ENCODE data around the gene CEACAM4.
"Not testable (repeated sequence)": the region's sequence is repeated elsewhere in the genome, so short reads cannot be mapped to it uniquely, and the experiment has no call there.

Gene CEACAM4

DNA sequence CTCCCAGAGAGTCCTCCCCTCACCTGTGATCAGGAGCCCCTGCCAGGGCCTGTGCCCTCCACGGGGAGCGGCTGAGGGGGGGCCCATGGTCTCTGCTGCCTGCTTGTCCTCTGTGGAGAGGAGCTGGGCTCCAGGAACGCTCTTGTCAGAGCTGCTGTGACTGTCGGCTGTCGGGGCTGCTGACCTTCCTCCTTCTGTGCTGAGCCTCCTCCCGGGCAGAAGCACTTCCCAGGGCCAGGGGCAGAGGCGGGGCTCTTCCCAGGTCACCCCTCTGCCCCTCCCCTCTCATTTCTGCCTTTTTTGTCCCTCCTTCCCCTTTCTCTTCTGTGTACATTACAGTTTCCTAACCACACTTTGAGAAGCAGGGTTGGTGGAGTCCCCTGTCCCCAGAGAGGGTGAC lies at the start of gene CEACAM4:
TSS of gene CEACAM4 (minus strand) at position 198 of the 400 bp plus-strand sequence. CDS start at position 87, 111 bp downstream.
- no peak for DNase-seq (ENCODE audit: low read depth)

DNA sequence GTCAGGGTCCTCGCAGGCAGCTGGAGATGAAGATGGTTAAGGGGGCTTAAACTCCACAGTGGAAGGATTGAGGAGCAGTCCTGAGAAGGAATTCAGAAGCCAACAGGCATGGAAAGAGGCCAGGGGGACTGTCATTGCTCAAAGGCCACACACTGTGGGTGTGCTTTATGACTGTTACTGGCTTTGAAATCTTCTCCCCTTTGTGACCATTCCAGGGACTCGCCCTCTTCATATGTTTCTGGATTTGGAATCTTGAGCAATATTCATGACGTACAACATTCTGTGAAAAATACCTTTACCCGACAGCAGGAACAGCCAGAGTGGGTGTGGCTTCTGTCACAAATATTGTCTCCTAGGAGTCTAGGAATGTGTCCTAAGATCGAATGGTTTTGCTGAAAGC lies 44.6 kb upstream of the CEACAM4 start:
- no peak for DNase-seq (ENCODE audit: low read depth)

DNA sequence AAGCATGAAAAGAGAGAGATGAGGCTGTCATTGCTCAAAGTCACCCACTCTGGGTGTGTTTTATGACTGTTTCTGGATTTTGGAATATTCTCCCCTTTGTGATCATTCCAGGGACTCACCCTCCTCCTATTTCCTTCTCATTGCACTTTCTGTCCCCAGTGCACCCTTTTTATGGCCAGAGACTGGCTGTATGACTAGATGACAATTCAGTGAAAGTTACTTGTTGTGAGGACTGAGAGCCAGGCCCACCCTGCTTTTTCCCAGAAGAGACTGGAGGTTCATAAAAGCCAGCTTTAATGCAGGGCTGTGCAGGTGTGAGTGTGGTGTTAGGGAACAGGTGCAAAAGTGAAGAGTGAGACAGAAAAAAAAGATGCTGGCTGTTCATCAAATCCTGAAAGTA lies 43.9 kb upstream of the CEACAM4 start:
- no peak for DNase-seq (ENCODE audit: low read depth)

DNA sequence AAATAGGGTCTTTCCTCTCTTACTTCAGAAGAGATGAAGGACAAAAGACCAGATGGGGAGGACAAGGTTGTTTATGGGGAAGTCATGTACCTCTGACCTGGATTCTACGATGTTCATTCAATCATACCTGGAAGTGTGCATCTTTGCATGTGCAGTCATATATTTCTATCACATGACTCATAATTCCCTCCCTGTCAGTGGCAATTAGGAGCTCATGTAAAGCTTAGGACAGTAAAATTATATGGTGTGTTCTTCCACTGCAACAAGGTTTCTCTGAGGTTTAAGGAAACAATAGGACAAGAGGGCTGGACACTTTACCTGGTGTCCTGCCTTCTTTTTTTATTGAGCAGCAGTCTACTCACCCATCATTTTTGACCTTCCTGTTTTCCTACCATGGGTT lies 41.4 kb upstream of the CEACAM4 start:
- DNase-seq (ENCODE audit: low read depth) = no peak

DNA sequence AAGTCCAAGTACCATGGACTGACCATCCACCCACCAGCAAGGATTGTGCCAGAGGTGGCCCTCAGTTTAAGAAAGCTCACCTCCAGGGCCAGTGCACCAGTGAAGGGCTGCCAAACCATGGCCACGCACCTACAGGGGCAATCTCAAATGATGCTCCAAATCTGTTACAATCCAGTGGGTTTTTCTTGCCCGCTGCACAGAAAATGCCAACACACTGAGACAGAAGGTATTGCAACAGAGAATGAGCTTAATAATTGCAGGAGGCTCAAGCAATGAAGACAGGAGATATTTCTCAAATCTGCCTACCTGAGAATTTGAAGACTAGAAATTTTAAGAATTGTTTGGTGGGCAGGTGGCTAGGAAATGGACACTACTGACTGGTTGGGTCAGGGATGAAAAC lies 39.2 kb upstream of the CEACAM4 start:
- no peak for DNase-seq (ENCODE audit: low read depth)

DNA sequence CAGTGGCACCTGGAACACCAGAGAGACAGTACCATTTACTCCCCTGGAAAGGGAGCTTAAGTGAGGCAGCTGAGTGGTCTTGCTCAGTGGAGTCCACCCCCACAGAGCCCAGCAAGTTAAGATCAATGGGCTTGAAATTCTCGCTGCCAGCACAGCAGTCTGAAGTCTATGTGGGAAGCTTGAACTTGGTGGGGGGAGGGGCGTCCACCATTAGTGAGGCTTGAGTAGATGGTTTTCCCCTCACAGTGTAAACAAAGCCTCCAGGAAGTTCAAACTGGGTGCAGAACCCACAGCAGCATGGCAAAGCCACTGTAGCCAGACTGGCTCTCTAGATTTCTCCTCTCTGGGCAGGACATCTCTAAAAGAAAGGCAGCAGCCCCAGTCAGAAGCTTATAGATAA lies 30.3 kb upstream of the CEACAM4 start:
- DNase-seq (ENCODE audit: low read depth) = no peak

DNA sequence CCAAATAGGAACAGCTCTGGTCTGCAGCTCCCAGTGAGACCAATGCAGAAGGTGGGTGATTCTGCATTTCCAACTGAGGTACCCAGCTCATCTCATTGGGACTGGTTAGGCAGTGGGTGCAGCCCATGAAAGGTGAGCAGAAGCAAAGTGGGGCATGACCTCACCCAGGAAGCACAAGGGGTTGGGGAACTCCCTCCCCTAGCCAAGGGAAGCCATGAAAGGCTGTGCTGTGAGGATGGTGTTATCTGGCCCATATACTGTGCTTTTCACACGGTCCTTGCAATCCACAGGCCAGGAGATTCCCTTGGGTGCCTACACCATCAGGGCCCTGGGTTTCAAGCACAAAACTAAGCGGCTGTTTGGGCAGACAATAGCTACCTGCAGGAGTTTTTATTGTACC lies 29.9 kb upstream of the CEACAM4 start:
- not testable (repeated sequence) for DNase-seq (ENCODE audit: low read depth)

DNA sequence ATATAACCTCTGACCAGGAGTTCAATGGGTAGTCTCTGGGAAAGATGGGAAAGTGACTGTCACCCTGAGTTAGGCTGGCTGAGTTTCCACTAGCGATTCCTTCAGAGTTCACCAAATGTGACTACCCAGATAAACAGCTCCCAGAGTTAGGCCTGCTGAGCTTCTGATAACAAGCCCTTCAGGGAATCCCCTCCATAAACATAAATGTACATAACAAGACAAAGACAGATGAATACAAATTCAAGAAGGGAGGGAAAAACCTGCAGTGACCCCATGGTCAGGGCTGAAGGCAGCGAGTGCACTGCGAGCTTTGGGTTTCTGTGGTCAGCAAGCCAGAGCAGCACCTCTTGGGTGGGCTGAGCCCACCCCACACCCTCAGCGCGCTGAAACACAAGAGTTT lies 25.4 kb upstream of the CEACAM4 start:
- DNase-seq (ENCODE audit: low read depth) = no peak

DNA sequence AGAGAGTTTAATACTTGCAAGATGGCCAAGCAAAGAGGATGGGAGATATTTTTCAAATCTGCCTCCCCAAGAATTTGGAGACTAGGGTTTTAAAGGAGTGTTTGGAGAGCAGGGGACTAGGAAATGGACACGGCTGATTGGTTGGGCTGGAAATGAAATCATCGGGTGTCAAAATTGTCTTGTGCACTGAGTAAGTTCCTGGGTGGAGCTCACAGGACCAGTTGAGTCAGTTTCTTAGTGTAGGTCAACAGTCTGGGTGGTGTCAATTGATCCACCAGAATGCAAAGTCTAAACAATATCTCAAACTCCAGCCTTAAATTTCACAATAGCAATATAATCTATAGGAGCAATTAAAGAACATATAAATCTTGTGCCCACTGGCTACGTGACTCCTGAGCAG lies 23.0 kb upstream of the CEACAM4 start:
- no peak for DNase-seq (ENCODE audit: low read depth)

DNA sequence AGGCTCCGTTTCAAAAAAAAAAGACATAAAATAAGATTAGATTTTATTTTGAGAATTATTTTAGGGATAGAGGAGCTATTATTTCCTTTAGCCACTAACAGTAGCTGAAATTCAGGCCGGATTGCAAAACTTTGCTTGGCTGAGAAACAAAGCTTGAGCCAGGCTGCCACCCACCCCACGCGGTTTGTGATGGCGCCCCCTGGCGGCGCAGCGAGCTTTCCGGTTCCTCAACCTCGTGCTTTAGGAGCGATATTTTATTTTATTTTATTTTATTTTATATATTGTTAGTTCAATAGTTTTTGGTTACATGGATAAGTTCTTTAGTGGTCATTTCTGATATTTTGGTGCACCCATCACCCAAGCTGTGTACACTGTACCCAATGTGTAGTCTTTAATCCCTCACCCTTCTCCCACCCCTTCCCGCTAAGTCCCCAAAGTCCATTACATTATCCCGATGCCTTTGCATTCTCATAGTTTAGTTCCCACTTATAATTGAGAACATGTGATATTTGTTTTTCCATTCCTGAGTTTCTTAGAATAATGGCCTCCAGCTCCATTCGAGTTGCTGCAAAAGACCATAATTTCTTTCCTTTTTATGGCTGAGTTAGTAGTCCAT lies 19.8 kb upstream of the CEACAM4 start:
- DNase-seq (ENCODE audit: low read depth) = peak; percentile 18

DNA sequence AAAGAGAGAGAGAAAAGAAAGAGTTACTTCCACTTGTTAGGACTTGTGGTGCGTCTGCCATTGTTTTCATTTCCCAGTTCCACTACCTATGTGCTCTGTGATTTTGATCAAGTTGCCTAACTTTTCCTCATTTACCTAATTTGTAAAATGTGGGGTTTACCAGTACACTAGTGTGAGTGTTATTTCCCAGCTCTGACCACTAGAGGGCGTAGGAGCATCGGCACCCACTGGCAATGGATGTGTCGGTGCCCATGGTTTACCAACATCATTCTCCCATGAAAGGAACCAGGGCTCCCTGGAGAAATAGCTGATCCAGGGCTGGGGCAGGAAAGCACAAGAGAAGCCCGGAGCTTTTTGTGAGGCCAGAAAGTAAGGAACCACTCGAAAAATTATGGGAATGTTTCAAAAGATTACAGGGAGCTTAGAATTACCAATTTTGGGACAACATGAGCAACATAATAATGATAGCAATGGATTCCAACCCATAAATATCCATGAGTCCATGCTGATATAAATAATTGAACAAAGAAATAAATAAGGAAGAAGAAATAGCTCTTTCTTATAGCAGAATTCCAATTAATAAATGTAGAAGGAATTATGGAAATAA lies 15.1 kb upstream of the CEACAM4 start:
- DNase-seq (ENCODE audit: low read depth) = peak; percentile 65

DNA sequence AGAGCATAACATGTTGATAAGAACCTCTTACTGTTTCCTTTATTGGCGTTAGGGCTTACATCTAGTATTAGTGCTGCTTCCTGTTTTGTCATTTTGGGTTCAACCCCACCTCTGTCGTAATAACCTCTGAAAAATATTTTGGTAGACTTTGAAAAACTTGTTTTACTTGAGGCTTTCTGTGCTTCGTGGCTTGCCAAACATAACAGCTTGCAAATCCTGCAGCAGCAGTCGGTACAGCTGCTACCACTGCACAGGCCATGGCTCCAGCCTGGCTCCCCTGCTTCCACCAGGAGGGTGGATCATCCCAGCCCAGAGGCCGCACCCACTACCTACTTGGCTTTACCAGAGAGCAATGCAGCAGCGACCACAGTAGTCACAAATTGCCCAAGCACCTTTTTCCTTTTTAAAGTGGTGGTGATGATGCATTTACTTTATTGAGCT lies 11.8 kb upstream of the CEACAM4 start:
- no peak for DNase-seq (ENCODE audit: low read depth)

DNA sequence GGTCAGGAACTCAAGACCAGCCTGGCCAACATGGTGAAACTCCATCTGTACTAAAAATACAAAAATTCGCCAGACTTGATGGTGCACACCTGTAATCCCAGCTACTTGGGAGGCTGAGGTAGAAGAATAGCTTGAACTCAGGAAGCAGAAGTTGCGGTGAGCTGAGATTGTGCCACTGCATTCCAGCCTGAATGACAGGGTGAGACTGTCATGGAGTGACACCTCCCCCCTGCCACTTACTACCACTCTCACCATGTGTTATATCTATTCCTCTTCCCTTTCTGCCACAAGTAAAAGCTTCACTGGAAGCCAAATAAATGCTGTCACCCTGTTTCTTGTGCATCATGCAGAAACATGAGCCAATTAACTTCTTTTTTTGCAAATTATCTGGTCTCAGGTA lies 10.6 kb upstream of the CEACAM4 start:
- no peak for DNase-seq (ENCODE audit: low read depth)

DNA sequence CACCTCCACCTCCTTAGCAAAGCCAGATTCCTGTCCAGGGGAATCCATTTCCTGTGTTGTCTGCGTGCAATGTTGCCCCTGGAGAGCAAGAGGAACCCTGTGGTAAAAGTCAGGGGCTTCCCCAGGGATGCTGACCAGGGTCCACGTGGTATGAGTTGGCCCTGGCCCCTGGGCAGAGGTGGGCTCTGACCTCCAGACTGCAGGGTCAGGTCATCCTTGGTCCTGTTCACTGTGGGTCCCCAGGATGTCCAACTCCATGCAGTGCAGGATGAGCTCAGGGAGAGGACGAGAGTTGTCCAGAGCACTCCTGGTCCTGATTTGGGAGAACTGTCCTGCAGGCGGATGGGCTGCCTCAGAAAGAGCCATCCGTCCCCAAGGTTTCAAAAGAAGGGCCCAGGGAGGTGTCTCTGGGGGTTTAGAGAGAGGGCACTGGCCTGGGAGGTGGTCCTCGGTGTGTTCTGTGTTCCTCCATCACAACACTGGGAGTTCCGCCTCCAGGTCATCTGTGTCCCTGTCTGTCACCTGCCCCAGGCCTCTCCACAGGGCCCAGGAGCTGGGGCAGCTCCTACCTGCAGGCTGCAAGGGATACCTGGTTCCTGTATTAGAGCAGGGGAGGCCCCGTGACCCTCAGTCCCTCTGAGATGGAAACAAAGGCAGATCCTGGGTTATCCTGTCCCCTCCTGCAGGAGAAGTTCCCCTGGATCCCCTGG lies 1.2 kb upstream of the CEACAM4 start:
- DNase-seq (ENCODE audit: low read depth) = no peak

DNA sequence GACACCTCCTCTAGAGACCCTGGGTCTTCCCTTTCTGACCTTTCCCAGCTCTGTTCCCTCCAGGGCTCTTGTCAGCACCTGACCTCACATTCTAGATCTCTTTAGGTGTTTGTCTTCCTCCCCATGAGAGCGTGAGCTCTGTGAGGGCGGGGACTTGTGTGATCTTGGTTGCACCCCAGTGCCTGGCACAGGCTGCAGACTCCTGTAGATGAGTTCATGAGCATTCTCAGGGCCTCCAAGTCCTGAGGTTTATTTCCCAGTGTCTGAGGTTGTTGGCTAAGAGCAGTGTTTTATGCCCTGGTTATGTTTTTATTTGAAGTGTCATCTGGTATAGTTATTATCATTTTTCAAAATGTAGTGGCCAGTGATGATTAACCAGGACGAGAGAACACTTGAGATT lies 596 bp downstream of the CEACAM4 start:
- DNase-seq (ENCODE audit: low read depth) = no peak

DNA sequence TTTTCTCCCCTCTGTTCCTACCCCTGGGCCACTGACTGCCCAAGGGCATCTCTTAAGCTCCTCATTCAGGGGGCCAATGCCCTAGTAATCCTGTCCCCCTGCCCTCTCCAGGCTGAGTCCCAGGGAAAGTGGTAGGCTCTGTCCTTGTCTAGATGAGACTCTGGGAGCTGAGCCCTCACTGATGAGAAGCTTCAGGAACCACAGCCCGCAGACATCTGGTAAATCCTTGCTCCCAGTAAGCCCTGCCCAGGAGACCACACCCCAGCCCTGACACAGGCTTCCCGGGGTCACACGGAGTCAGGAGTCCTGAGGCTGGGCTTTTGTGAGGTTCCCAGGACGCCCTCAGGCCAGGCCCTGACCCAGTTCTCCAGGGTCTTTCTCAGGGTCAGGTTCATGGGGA lies 1.9 kb downstream of the CEACAM4 start:
- no peak for DNase-seq (ENCODE audit: low read depth)

DNA sequence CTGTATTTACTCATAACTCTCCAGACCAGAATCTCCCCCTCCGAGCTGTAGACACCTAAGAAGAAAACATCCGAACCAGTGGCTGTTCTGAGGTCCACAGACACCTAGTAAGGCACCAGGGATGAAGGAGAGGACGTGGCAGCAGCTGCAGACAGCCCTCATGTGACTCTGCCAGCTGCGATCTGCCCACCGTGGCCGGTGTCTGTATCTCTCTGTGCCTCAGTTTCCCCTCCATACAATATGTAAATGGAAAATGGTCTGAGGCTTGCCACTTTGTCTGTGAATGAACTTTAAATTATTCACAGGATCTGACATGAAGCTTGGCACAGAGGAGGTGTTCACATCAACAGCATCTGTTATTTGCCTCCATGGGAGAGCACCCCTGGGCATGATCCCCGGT lies 2.4 kb downstream of the CEACAM4 start:
- DNase-seq (ENCODE audit: low read depth) = no peak

DNA sequence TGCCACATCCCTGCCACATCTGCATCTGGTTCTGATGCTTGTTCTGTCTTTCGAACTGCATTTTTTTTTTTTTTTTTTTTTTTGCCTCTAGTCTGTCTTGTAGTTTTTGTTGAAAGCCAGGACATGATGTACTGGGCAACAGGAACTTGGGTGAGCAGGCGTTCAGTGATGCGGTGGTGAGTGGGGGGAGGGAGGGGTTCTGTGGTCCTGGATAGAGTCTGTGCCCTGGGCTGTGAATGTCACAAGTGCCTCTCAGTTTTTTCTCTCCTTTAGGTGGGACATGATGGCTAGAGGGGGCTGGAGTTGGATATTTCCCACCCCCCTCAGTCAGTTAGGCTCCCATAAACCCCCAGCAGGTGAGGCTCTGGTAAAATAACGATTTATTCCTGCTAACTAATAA lies 3.5 kb downstream of the CEACAM4 start:
- no peak for DNase-seq (ENCODE audit: low read depth)

DNA sequence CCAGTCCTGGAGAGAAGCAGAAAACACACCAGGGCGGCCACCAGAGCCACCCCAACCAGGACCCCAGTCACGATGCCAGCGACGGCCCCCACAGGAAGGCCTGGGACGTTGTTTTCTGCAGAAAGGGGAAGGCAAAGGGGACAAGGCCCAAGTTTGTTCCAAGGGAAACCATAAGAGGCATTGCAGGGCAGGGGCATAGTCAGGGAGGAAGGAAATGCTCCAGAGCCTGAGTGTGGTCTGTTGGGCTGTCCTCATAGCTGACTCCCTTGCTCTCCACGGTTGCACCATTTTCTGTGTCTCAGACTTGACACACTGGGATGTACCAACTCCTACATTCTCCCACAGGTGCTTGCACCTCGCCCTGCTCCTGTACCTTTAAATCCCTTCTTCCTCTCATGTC lies 5.2 kb downstream of the CEACAM4 start:
- no peak for DNase-seq (ENCODE audit: low read depth)

DNA sequence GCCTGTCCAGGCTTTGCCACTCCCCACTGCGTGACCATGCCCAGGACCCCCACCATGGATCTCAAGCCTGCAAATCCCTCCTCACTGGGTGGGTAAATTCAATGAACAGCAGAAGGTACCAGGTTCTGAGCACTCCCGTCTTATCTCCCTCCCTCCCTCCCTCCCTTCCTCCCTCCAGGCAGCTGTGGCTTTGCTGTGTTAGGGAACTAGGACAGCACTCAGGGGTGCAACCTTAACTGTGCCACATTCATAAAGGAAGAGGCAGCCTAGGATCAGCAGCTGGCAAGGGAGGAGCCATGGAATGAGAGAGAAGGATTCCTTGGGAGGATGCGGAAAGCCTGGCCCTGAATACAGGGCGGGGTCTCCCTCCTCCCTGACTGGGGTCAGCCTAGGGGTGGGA lies 5.6 kb downstream of the CEACAM4 start:
- DNase-seq (ENCODE audit: low read depth) = no peak

DNA sequence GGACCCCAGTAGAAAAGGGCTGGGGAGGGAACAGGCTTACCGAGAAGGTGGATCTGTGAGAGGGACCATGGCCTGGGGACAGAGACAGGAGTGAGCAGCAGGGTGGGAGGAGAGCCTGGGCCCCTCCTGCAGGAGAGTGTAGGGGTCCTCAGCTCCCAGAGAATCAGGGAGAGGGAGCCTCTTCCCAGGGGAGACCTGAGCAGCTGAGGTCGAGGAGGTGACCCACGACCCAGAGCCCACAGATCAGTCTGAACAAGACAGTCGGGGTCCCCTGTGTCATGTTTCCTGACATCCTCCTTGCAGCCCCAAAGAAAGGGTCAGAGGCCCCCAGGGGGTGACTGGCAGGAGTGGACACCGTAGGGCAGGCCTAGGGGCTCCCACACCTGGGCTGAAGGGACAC lies 6.7 kb downstream of the CEACAM4 start:
- no peak for DNase-seq (ENCODE audit: low read depth)

DNA sequence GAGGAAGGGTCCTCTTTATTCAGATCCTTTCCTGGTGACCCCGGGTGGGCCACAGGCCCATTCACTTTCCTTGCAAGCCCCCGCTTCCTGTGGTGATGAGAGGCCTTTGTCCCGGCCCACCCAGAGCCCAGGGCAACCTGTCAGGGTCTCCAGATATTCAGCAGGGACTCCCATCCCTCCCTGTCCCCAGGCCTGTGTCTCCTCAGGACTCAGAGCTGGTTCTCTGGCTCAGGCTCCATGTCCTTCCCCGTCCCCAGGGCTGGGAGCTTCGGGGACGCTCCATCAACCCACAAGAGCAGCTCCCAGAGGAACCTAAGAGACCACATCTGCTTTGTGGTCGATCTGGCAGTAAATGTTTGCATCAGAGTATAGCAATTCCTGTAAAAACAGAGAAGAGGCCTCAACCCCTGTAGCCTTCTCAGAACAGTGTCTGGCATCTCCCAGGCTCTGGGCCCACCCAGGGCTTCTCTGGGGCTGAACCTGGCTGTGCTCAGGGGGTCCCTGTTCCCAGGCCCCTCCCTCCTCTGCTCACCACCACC lies 7.8 kb downstream of the CEACAM4 start:
- no peak for DNase-seq (ENCODE audit: low read depth)

Measured in activated gamma-delta T cell treated with anti-CD3 and anti-CD28 coated beads, Interleukin-2, amount 50 U/mL, for 16 hours (primary cell).